Right lobe of liver (tissue), 6 donors: ENCODE measurements around the gene PDLIM7. TPM values are rescaled to one million over a fixed set of nuclear protein-coding genes. Genes with fewer than 3 reads are reported as not detected.

ENCODE experiments used
- ATAC-seq, 4 donors: fragments of 200-7000 bp; cut with Tn5 transposase; one replicate each; pipeline ENCODE4 v1.9.1; 2020; ENCODE audit warnings: mild to moderate bottlenecking in 4 of 4, moderate library complexity in 4 of 4
- DNase-seq, 3 donors: peaks; one replicate each; pipeline ENCODE4 v3.0.0-alpha.2; 2020
- H3K27ac ChIP-seq, 3 donors: fragments of 200-600 bp; one replicate each; pipeline ENCODE4 v1.8.0; 2022
- H3K27me3 ChIP-seq, 2 donors: fragments of 200-600 bp; one replicate each; pipeline ENCODE4 v1.8.0; 2022
- H3K36me3 ChIP-seq, 4 donors: fragments of 200-600 bp; sonication (generic) in 1 of 4; one replicate each; pipeline versions ENCODE4 v1.5.1 to v1.8.0; 2017 to 2022; ENCODE audit warnings: control low read depth in 1 of 4
- H3K4me1 ChIP-seq, 4 donors: fragments of 200-600 bp; sonication (generic) in 1 of 4; one replicate each; pipeline versions ENCODE4 v1.5.1 to v1.8.0; 2017 to 2022; ENCODE audit warnings: control low read depth in 1 of 4
- H3K4me3 ChIP-seq, 3 donors: fragments of 200-600 bp; one replicate each; pipeline ENCODE4 v1.8.0; 2022
- H3K9me3 ChIP-seq, 4 donors: fragments of 200-600 bp; sonication (generic) in 1 of 4; one replicate each; pipeline versions ENCODE4 v1.5.1 to v1.8.0; 2017 to 2022; ENCODE audit warnings: control low read depth in 1 of 4
- CTCF ChIP-seq, 4 donors: fragments of 200-600 bp in 3 of 4; fragments of 450-650 bp in 1 of 4; IDR thresholded peaks; one replicate each; pipeline versions ENCODE4 v1.5.1 to v1.8.0; 2016 to 2022; ENCODE audit warnings: antibody characterized with exemption in 4 of 4, mild to moderate bottlenecking in 2 of 4
- POLR2A ChIP-seq: fragments of 450-650 bp; IDR thresholded peaks from one replicate; pipeline ENCODE4 v1.6.1; 2017; ENCODE audit warnings: antibody characterized with exemption, mild to moderate bottlenecking
- WGBS: methylation state at CpG from one replicate; pipeline ENCODE4 v1.1.6; 2018; ENCODE audit warnings: low coverage, low lambda C conversion rate; ENCODE audit not compliant: insufficient coverage; ENCODE audit errors: missing lambda C conversion rate; 5-methylcytosine and 5-hydroxymethylcytosine counted together
- intact Hi-C, 2 donors: fragments of 100-400 bp; cut with DNase I; formaldehyde crosslinking; loops; one replicate each; pipeline versions ENCODE4 v1.11.2 to v1.14.1; 2022
- total RNA-seq, 6 experiments: library from RNA; depleted of rRNA in 2 of 6; stranded (reverse); fragments of >200 nt in 2 of 6; fragmentation: NEBNext Ultra II Directional in 3 of 6; extraction: Animal tissue kit (Norgen Biotek cat#: 25700) in 3 of 6; gene quantifications; one replicate each; pipeline versions ENCODE4 v1.1.0 to v1.2.4, GENCODE V29; 2016 to 2023
- donor health status: DM: no; HTN: yes; CAD: no.
- donor health status: DM: no; HTN: no; CAD: no.
- donor health status: DM: no; HTN: no; CAD: no.
- donor health status: DM: no; HTN: yes; CAD: no.
- donor health status: DM: no; HTN: yes; CAD: no.

Gene PDLIM7
- total RNA-seq, 6 experiments from 2014 or later: 3.7 to 24.0 (median 13.6) TPM

GRCh38 chr5:177454397-177455035 lies 42.9 kb downstream of the PDLIM7 start:
- intact Hi-C loops: loop anchor here (5.0 to 10.0 kb wide), 3 partner anchors 57 to 140 kb away; partner anchors contain the start of gene MXD3 (in 1 of the 2)
- WGBS: no CpG with 5 or more reads among the region's 84 CpGs

GRCh38 chr5:177453852-177454396 lies 43.5 kb downstream of the PDLIM7 start:
- peak overlapping the region; percentile 31 to 66 (median 62) for H3K4me3 ChIP-seq
- H3K9me3 ChIP-seq: no peaks in the 10 kb centered on the region
- TF ChIP-seq POLR2A: no peak
- no peak for TF ChIP-seq CTCF (IDR thresholded peaks at IDR 0.05)
- WGBS: 18% methylated on average over 17 of the region's 31 CpGs
- H3K4me1 ChIP-seq: peaks cover 0 to 10% (median 3%) of the 10 kb centered on the region in 4 donors
- no peaks in the 10 kb centered on the region for H3K36me3 ChIP-seq
- H3K27me3 ChIP-seq: no peaks in the 10 kb centered on the region
- peak overlapping the region in 1 of 3 donors; percentile 64 for H3K27ac ChIP-seq
- intact Hi-C loops: loop anchor here (5.0 to 10.0 kb wide), 3 partner anchors 57 to 139 kb away; partner anchors contain the start of gene MXD3 (in 1 of the 2)
- peak in 1 of 4 donors; percentile 1 for ATAC-seq
- peak in 2 of 3 donors; percentile 50 to 66 for DNase-seq

More at GRCh38 chr5:177454397-177455035, 42.9 kb downstream of the PDLIM7 start:
- Histone ChIP-seq H3K4me3 (peak overlapping the region; percentile 62 to 73 (median 66)), H3K27ac (peak overlapping the region; percentile 36 to 65 (median 64)), H3K27me3 (no peaks in the 10 kb centered on the region), H3K36me3 (no peaks in the 10 kb centered on the region), H3K9me3 (no peaks in the 10 kb centered on the region), H3K4me1 (peaks cover 0 to 10% (median 3%) of the 10 kb centered on the region in 4 donors)
- TF ChIP-seq CTCF (IDR thresholded peaks at IDR 0.05) (peak; percentile 92 to 99 (median 94)), POLR2A (no peak)
- DNase-seq (peak; percentile 92 to 94 (median 93)), ATAC-seq (peak; percentile 70 to 83 (median 75))

DNA sequence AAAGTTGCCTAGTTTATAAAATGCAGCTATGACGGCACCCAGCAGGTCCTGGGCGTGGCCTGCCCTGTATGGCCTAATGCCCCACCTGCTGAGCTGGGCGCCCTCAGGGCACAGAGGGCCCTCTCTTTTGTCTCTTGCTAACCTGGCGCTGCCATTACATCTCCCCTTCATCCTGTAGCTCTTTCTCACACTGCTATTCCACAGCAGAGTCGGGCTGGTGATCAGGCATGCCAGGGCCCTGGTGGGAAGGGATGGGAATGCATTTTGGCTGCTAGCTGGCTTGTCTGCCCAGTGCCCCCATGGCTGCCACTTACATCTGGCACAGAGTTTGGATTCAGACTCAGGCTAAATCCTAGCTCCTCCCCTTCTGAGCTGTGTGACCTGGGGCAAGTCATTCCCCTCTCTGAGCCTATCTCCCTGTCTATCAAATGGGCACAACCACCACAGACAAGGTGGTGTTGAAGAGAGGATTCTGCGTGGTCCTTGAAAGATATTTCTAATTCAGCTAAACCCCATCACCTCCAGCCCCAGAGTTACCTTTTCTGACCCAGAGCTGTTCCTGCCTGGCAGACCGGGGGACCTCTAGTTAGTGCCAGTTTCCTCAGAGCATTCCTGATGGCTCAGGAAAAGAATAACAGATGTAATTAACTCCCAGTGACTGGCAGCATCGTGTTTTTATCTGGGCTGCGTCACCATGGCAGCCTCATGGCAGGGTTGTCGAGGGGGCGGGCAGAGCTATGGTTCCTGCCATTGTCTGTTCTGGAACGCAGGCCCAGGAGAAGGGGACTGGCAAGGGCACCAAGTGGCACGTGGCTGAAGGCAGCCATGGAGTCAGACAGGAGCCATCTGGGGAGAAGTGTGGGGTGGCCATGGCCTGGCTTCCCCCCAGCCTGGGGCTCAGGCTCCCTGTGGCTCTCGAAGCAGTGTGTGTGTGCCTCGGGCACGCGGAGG lies 44.4 kb downstream of the PDLIM7 start:
- Histone ChIP-seq H3K4me1 (peaks cover 0 to 12% (median 3%) of the 10 kb centered on the region in 4 donors), H3K4me3 (no peak overlapping the region), H3K27me3 (no peaks in the 10 kb centered on the region), H3K9me3 (no peaks in the 10 kb centered on the region), H3K36me3 (no peaks in the 10 kb centered on the region), H3K27ac (no peak overlapping the region)
- intact Hi-C loops: loop anchor here (5.0 to 10.0 kb wide), 3 partner anchors 56 to 138 kb away; partner anchors contain the start of gene MXD3 (in 1 of the 2)
- peak in 1 of 3 donors; percentile 56 for DNase-seq
- ATAC-seq: no peak
- no CpG with 5 or more reads among the region's 17 CpGs for WGBS
- TF ChIP-seq POLR2A (no peak), CTCF (IDR thresholded peaks at IDR 0.05) (no peak)
